OCI-LY1 (cell line): ENCODE data around the gene IL4I1.

Experiments
- H2AFZ ChIP-seq: fragments of 200-600 bp; sonication (generic), shearing (Covaris generic); 2 replicates; pipeline ENCODE4 v1.6.0; 2014; ENCODE audit warnings: antibody characterized with exemption, mild to moderate bottlenecking, low read length
- H3F3A ChIP-seq: fragments of 200-600 bp; sonication (generic), shearing (Covaris generic); 2 replicates; pipeline ENCODE4 v1.6.0; 2014; ENCODE audit warnings: mild to moderate bottlenecking, antibody characterized with exemption, low read length, moderate library complexity; ENCODE audit not compliant: insufficient read depth
- H3K27ac ChIP-seq: fragments of 200-600 bp; sonication (generic); 2 replicates; pipeline ENCODE4 v1.5.1; 2014; ENCODE audit warnings: low read length, mixed run types, mild to moderate bottlenecking, low read depth; ENCODE audit not compliant: poor library complexity, severe bottlenecking
- H3K27me3 ChIP-seq: fragments of 200-600 bp; sonication (generic); 2 replicates; pipeline ENCODE4 v1.6.0; 2014; ENCODE audit warnings: antibody characterized with exemption, mild to moderate bottlenecking, low read length, moderate library complexity; ENCODE audit not compliant: insufficient read depth
- H3K36me3 ChIP-seq: fragments of 200-600 bp; sonication (generic); 2 replicates; pipeline ENCODE4 v1.6.1; 2014; ENCODE audit warnings: mild to moderate bottlenecking, antibody characterized with exemption, low read length, moderate library complexity, mixed read lengths; ENCODE audit not compliant: insufficient read depth
- H3K4me1 ChIP-seq: fragments of 200-600 bp; sonication (generic); 2 replicates; pipeline ENCODE4 v1.5.1; 2014; ENCODE audit warnings: mild to moderate bottlenecking, low read length, moderate library complexity; ENCODE audit not compliant: insufficient read depth, severe bottlenecking
- H3K4me2 ChIP-seq: fragments of 200-600 bp; sonication (generic), shearing (Covaris generic); 2 replicates; pipeline ENCODE4 v1.6.1; 2014; ENCODE audit warnings: low read length
- H3K4me3 ChIP-seq: fragments of 200-600 bp; sonication (generic); 2 replicates; pipeline ENCODE4 v1.5.1; 2014; ENCODE audit warnings: low read length, low read depth, mild to moderate bottlenecking, mixed read lengths; ENCODE audit not compliant: poor library complexity, severe bottlenecking
- H3K79me2 ChIP-seq: fragments of 200-600 bp; shearing (Covaris generic); 2 replicates; pipeline ENCODE4 v1.6.1; 2016; ENCODE audit warnings: mixed run types, low read length, mixed read lengths; ENCODE audit not compliant: insufficient read depth
- H3K9ac ChIP-seq: fragments of 200-600 bp; sonication (generic), shearing (Covaris generic); 2 replicates; pipeline ENCODE4 v1.6.1; 2014; ENCODE audit warnings: mild to moderate bottlenecking, low read length, mixed read lengths
- H3K9me2 ChIP-seq: fragments of 200-600 bp; sonication (generic), shearing (Covaris generic); 2 replicates; pipeline ENCODE4 v1.6.1; 2014; ENCODE audit warnings: low read depth, mild to moderate bottlenecking, low read length, mixed read lengths
- H3K9me3 ChIP-seq: fragments of 200-600 bp; shearing (Covaris generic); 2 replicates; pipeline ENCODE4 v1.6.1; 2014; ENCODE audit warnings: low read length, mixed read lengths
- H4K20me1 ChIP-seq: fragments of 200-600 bp; sonication (generic), shearing (Covaris generic); 2 replicates; pipeline ENCODE4 v1.6.0; 2016; ENCODE audit warnings: mild to moderate bottlenecking, low read length; ENCODE audit not compliant: insufficient read depth
- CTCF ChIP-seq: fragments of 200-600 bp; sonication (generic), shearing (Covaris generic); IDR thresholded peaks from 2 replicates; pipeline ENCODE4 v1.5.1; 2017; ENCODE audit warnings: mild to moderate bottlenecking, antibody characterized with exemption, low read length, moderate library complexity, mixed read lengths
- EZH2 ChIP-seq: fragments of 200-600 bp; sonication (generic), shearing (Covaris generic); IDR thresholded peaks from 2 replicates; pipeline ENCODE4 v1.8.0; 2017; ENCODE audit warnings: borderline replicate concordance, mixed run types, mild to moderate bottlenecking, antibody characterized with exemption, low read length, moderate library complexity, mixed read lengths

IL4I1 gene

DNA sequence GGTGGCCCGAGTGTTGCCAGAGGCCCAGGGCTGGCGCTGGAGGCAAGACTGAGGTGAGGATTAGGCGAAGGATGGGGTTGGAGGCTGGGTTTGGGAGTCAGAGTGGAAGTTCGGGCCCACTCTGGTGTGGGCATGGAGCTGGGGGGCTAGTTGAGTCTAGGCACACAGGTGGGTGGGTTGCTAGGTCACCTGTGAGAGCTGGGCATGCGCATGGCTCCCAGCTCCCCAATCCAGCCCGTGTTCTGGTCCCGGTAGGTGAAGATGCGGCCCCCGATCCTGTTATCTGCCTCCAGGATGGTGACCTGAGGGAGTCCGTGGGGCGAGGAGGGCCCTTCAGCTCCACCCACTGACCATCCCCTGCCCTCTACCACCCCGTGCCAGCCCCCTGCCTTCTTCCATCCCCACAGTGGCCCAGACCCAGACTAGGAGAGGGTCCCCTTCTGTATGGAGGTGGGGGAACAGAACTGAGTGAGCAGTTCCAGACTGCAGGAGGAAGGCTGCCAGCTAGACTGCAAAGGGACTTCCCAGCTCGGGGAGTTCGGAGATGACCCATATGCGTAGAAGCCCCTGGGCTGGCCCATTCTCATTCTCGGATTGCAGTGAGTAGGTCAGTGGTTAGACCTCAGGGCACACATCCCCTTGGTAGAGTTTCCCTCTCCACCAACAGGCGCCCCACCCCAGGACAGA, 1.7 kb downstream of the IL4I1 start:
- peaks cover 31% of the 10 kb centered on the region for H3K4me1 ChIP-seq
- no peaks in the 10 kb centered on the region for H3K36me3 ChIP-seq
- no peak overlapping the region for H3K27ac ChIP-seq
- H3K9me2 ChIP-seq: no peaks in the 10 kb centered on the region
- TF ChIP-seq EZH2 (no peak), CTCF (no peak)
- no peaks in the 10 kb centered on the region for H3K27me3 ChIP-seq
- no peaks in the 10 kb centered on the region for H4K20me1 ChIP-seq
- H3K79me2 ChIP-seq: no peaks in the 10 kb centered on the region
- H3K9ac ChIP-seq: no peak overlapping the region
- no peaks in the 10 kb centered on the region for H3F3A ChIP-seq
- no peak overlapping the region for H3K4me2 ChIP-seq
- no peak overlapping the region for H2AFZ ChIP-seq
- no peak overlapping the region for H3K4me3 ChIP-seq
- no peaks in the 10 kb centered on the region for H3K9me3 ChIP-seq

DNA sequence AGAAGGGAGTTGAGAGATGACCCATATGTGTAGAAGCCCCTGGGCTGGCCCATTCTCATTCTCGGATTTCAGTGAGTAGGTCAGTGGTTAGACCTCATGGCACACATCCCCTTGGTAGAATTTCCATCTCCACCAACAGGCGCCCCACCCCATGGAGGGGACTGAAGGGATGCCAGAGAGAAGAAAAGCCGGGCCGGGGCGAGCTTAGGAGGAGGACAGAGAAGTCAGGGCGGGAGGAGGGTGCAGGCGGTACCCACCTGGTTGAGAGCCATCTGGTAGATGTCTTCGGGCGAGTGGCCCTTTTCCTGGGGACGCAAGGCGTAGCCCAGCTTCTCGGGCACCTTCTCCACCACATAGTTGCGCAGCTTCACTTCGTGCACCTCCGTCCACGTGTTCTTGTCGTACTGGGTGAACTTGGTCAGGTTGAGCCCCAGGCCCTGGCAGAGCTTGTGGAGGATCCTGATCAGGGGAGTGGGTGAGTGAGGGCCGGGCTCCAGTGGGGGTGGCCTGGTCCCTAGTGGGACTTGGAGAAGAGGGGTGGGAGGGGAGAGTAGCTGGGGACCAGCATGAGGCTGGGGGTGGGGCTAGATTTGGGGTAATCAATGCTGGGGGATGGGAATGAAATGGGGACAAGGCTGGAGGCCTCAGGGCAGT, 2.5 kb downstream of the IL4I1 start:
- TF ChIP-seq EZH2: no peak
- no peak for TF ChIP-seq CTCF
- Histone ChIP-seq H3K4me3 (no peak overlapping the region), H2AFZ (no peak overlapping the region), H3K9ac (no peak overlapping the region), H3F3A (0 out of 2 replicates have a peak, but pooled peaks cover 2% of the 10 kb centered on the region), H3K4me2 (no peak overlapping the region), H4K20me1 (no peaks in the 10 kb centered on the region), H3K36me3 (no peaks in the 10 kb centered on the region), H3K9me2 (no peaks in the 10 kb centered on the region), H3K9me3 (no peaks in the 10 kb centered on the region), H3K79me2 (no peaks in the 10 kb centered on the region), H3K27me3 (no peaks in the 10 kb centered on the region), H3K27ac (no peak overlapping the region), H3K4me1 (peaks cover 40% of the 10 kb centered on the region)

GRCh38 chr19:49892716-49893115, 4.0 kb downstream of the IL4I1 start:
- Histone ChIP-seq H3K4me2 (no peak overlapping the region), H3K9me3 (no peaks in the 10 kb centered on the region), H4K20me1 (no peaks in the 10 kb centered on the region), H3K4me3 (no peak overlapping the region), H2AFZ (no peak overlapping the region), H3K9ac (no peak overlapping the region), H3K27ac (no peak overlapping the region), H3F3A (0 out of 2 replicates have a peak, but pooled peaks cover 2% of the 10 kb centered on the region), H3K4me1 (peaks cover 47% of the 10 kb centered on the region), H3K27me3 (no peaks in the 10 kb centered on the region), H3K79me2 (no peaks in the 10 kb centered on the region), H3K9me2 (no peaks in the 10 kb centered on the region), H3K36me3 (no peaks in the 10 kb centered on the region)
- TF ChIP-seq EZH2 (no peak), CTCF (no peak)
